Fibroblast of lung (primary cell): ENCODE data around the gene ITPK1. TPM values are rescaled to one million over a fixed set of nuclear protein-coding genes. Genes with fewer than 3 reads are reported as not detected.

Source experiments
- DNase-seq, 2 donors: peaks; one replicate each; pipeline versions ENCODE4 v3.0.0 to v3.0.0-alpha.2; 2010; ENCODE audit warnings: low read depth in 2 of 2
- H2AFZ ChIP-seq: 2 replicates; pipeline ENCODE4 v1.5.1; 2012; ENCODE audit warnings: low read length, control low read depth, inconsistent platforms
- H3K27ac ChIP-seq: 2 replicates; pipeline ENCODE4 v1.5.1; 2011; ENCODE audit warnings: low read length, control low read depth; ENCODE audit not compliant: insufficient read depth
- H3K27me3 ChIP-seq: 2 replicates; pipeline ENCODE4 v1.5.1; 2011; ENCODE audit warnings: mild to moderate bottlenecking, low read length; ENCODE audit not compliant: control insufficient read depth, insufficient read depth
- H3K36me3 ChIP-seq: 2 replicates; pipeline ENCODE4 v1.5.1; 2011; ENCODE audit warnings: low read length; ENCODE audit not compliant: control insufficient read depth, insufficient read depth
- H3K4me1 ChIP-seq: 2 replicates; pipeline ENCODE4 v1.5.1; 2011; ENCODE audit warnings: low read length; ENCODE audit not compliant: control insufficient read depth, insufficient read depth; ENCODE audit errors: extremely low read depth
- H3K4me2 ChIP-seq: 2 replicates; pipeline ENCODE4 v1.5.1; 2011; ENCODE audit warnings: low read length, control low read depth; ENCODE audit not compliant: insufficient read depth; ENCODE audit errors: extremely low read depth
- H3K4me3 ChIP-seq, 4 experiments: fragments of 200-600 bp in 1 of 4; sonication (generic) in 1 of 4; replicated peaks in 1 of 4; 2 replicates each; pipeline ENCODE4 v1.5.1; 2011 to 2016; ENCODE audit warnings: low read length in 4 of 4, low read depth in 3 of 4, mild to moderate bottlenecking in 3 of 4, control low read depth in 2 of 4, inconsistent platforms in 1 of 4, mixed read lengths in 1 of 4; ENCODE audit not compliant: insufficient read depth in 1 of 4; ENCODE audit errors: control extremely low read depth in 1 of 4
- H3K79me2 ChIP-seq: 2 replicates; pipeline ENCODE4 v1.5.1; 2012; ENCODE audit warnings: mild to moderate bottlenecking, low read length, inconsistent platforms; ENCODE audit not compliant: control insufficient read depth, insufficient read depth
- H3K9ac ChIP-seq: 2 replicates; pipeline ENCODE4 v1.5.1; 2011; ENCODE audit warnings: mild to moderate bottlenecking, low read length, control low read depth; ENCODE audit not compliant: insufficient read depth
- H3K9me3 ChIP-seq: 2 replicates; pipeline ENCODE4 v1.5.1; 2012; ENCODE audit warnings: low read depth, low read length; ENCODE audit not compliant: control insufficient read depth, insufficient read depth
- H4K20me1 ChIP-seq: 2 replicates; pipeline ENCODE4 v1.5.1; 2011; ENCODE audit warnings: low read length; ENCODE audit not compliant: control insufficient read depth, insufficient read depth; ENCODE audit errors: extremely low read depth
- CTCF ChIP-seq, 2 donors: IDR thresholded peaks in 1 of 2; conservative IDR thresholded peaks in 1 of 2; 1 replicate in 1 of 2; 2 replicates in 1 of 2; pipeline ENCODE4 v1.5.1; 2011 to 2012; ENCODE audit warnings: low read length in 2 of 2, control low read depth in 1 of 2, inconsistent platforms in 1 of 2, low read depth in 1 of 2, mild to moderate bottlenecking in 1 of 2
- EZH2 ChIP-seq: IDR thresholded peaks from 2 replicates; pipeline ENCODE4 v1.5.1; 2012; ENCODE audit warnings: low read length, control low read depth, mild to moderate bottlenecking; ENCODE audit errors: missing control alignments
- polyA plus RNA-seq, 2 donors: library from polyadenylated mRNA; depleted of rRNA in 1 of 2; stranded (reverse) in 1 of 2; unstranded in 1 of 2; fragments of >200 nt; gene quantifications; 2 replicates each; pipeline ENCODE4 v1.2.1, GENCODE V29; 2011 to 2012; ENCODE audit warnings: missing spikeins in 1 of 2
- total RNA-seq: library from RNA; depleted of rRNA; stranded (reverse); fragments of >200 nt; gene quantifications from 2 replicates; pipeline ENCODE4 v1.2.1, GENCODE V29; 2014

ITPK1 gene
- total and polyA plus RNA-seq, 2 donors (not counting 1 experiment from before 2014, with no cell fraction given), result 9.2 to 23.1 TPM

GRCh38 chr14:92973261-92973797 lies 142.4 kb downstream of the ITPK1 start:
- no peaks in the 10 kb centered on the region for H4K20me1 ChIP-seq
- TF ChIP-seq EZH2, result no peak
- peak; percentile 68 to 85 for TF ChIP-seq CTCF (conservative IDR thresholded peaks at IDR 0.05 in 1 of 2, IDR thresholded peaks at IDR 0.05 in 1 of 2; ENCODE audit: low read depth in 1 of 2, low read length in 2 of 2)
- H3K4me1 ChIP-seq, result peaks cover 6% of the 10 kb centered on the region
- no peaks in the 10 kb centered on the region for H3K27me3 ChIP-seq
- H3K9ac ChIP-seq, result no peak overlapping the region
- H3K4me2 ChIP-seq, result no peak overlapping the region
- no peak overlapping the region for H3K4me3 ChIP-seq
- H2AFZ ChIP-seq, result no peak overlapping the region
- no peaks in the 10 kb centered on the region for H3K79me2 ChIP-seq
- no peaks in the 10 kb centered on the region for H3K36me3 ChIP-seq
- no peak overlapping the region for H3K27ac ChIP-seq
- no peaks in the 10 kb centered on the region for H3K9me3 ChIP-seq
- DNase-seq, result peak; percentile 48 to 56

- Histone ChIP-seq H3K27me3 (no peaks in the 10 kb centered on the region), H3K9ac (no peak overlapping the region), H3K79me2 (no peaks in the 10 kb centered on the region), H3K4me3 (no peak overlapping the region), H3K27ac (no peak overlapping the region), H3K36me3 (no peaks in the 10 kb centered on the region), H3K9me3 (no peaks in the 10 kb centered on the region), H2AFZ (no peak overlapping the region), H3K4me2 (no peak overlapping the region), H4K20me1 (no peaks in the 10 kb centered on the region), H3K4me1 (peaks cover 6% of the 10 kb centered on the region)
- TF ChIP-seq CTCF (conservative IDR thresholded peaks at IDR 0.05 in 1 of 2, IDR thresholded peaks at IDR 0.05 in 1 of 2; ENCODE audit: low read depth in 1 of 2, low read length in 2 of 2), result no peak
- no peak for TF ChIP-seq EZH2
- no peak for DNase-seq
Observed at GRCh38 chr14:92971601-92972180, 144.0 kb downstream of the ITPK1 start.

DNA sequence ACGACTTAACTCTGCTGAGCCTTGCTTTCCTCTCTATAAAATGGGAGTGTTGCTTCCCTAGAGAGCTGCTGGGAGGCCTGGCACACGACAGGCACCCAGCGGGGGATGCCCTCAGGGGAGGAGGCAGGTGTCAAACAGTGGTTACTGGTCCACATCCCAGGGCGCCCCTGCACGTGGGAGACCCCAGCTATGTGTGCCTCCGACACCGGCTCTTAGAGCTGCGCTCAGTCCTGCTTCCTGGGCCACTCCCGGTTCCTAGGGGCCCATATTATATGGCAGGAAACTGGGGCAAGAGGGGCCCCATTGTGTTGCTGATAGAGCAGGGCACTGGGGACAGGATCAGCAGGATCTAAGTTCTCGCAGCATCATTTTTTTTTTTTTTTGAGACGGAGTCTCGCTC lies 145.5 kb downstream of the ITPK1 start:
- Histone ChIP-seq H3K4me2 (no peak overlapping the region), H3K9ac (no peak overlapping the region), H3K4me3 (no peak overlapping the region), H3K36me3 (no peaks in the 10 kb centered on the region), H3K9me3 (no peaks in the 10 kb centered on the region), H2AFZ (no peak overlapping the region), H3K4me1 (peaks cover 6% of the 10 kb centered on the region), H3K27me3 (no peaks in the 10 kb centered on the region), H4K20me1 (no peaks in the 10 kb centered on the region), H3K27ac (no peak overlapping the region), H3K79me2 (no peaks in the 10 kb centered on the region)
- no peak for DNase-seq
- no peak for TF ChIP-seq EZH2
- no peak for TF ChIP-seq CTCF (conservative IDR thresholded peaks at IDR 0.05 in 1 of 2, IDR thresholded peaks at IDR 0.05 in 1 of 2; ENCODE audit: low read depth in 1 of 2, low read length in 2 of 2)
